ENCODE measurements around the gene ISCU.
"Not testable (repeated sequence)": the region's sequence is repeated elsewhere in the genome, so short reads cannot be mapped to it uniquely, and the experiment has no call there.

ISCU gene

DNA sequence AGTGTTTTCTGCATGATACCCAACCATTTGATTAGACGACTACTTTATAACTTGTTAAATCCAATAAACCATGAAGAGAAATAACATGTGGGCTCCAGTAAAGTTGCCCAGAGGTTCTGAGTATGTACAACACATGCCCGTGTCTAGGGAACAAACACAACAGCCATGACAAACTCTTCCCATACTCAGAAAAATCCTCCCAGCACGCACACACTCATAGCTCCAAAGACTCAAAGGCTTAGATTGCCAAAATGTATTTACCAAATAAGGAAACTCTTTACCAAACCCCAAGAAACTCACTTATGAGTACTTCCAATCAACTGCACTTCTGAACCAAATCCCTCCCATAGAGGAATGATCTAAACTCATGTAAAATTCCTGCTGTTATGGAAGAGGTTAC is 18.7 kb upstream of the ISCU start:
- no peak for DNase-seq (ENCODE audit: low spot score)

DNA sequence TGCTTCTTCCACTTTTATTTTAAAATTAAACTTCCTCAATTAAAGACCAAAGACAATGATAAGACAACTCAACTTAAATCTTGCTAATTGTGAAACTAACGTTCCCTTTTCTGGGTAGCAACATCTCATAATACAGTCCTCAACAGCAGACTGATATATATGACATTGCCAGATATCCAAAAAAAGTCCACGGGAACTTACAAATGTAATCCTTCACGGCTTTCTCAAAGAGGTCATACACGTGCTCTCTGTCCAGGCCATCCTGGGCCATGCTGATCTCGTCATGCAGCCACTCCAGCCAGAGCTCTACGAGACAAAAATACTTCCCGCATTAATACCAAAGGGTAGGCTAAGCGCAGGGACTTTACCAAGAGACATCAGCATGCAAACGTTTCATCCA is 14.7 kb upstream of the ISCU start:
- DNase-seq (ENCODE audit: low spot score) = no peak

DNA sequence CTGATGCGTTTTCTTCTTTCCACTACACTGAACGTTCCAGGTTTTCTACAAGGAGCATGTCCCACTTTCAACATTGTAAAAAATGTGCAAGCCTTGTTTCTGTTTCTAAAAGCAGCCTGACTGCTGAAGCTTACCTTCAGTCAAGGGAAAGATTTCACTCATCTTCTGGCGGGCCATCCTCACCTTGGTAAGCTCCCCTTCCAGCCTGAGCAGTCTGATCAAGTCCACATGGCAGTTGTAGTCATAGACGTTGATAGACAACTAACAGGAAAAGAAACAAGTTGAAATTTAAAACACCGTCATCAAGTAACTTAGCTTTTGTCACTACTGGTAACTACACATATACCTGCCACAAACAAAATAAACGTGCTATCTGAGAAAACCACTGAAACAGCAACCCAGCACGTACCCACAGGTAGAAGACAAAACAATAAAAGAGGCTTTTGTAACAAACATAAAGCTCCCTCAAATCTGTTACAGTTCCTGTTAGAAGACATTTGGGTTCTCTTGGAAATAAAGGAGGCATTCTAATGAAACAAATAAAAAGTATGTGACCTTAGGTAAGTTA is 13.4 kb upstream of the ISCU start:
- no peak for DNase-seq (ENCODE audit: low spot score)

DNA sequence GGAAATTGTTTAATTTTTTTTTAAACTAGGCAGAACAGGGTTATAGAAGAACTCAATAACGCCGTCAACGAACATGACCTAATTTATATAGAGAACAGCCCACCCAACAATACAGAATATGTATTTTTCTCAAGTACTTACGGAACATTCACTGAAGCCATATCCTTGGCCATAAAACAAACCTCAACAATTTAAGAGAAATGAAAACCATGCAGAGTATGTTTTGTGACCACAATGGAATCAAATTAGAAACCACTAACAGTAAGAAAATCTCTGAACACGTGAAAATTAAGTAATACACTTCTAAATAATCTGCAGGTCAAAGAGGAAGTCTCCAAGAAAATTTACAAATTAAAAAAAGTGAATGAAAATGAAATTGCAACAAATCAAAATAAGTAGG is 10.9 kb upstream of the ISCU start:
- DNase-seq (ENCODE audit: low spot score) = no peak

DNA sequence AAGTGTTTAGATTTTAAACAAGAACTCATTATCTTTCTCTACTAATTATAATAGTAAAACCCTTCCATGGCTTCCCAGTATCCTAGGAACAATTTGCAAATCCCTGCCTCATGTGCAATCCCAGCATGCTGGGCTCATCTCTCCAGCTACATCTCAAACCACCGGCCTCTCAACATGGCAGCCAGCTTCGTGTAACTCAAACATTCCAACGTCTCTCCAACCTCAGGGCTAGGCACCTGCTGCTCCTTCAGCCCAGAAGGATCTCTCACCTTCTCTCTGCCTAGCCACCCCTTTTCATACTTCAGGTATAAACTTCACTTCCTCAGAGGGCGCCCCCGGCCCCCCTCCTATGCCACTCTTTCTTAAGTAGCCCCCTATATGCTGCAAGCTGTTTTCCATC is 8.6 kb upstream of the ISCU start:
- no peak for DNase-seq (ENCODE audit: low spot score)

DNA sequence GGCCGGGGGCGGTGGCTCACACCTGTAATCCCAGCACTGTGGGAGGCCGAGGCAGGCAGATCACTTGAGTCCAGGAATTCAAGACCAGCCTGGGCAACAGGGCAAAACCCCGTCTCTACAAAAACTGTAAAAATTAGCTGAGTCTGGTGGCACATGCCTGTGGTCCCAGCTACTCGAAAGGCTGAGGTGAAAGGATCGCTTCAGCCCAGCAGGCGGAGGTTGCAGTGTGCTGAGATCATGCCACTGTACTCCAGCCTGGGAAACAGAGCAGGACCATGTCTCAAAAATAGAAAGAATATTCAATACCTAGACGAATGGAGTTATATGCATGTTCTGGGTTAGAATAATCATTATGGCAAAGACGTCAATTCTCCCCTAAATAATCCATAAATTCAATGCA is 7.0 kb upstream of the ISCU start:
- not testable (repeated sequence) for DNase-seq (ENCODE audit: low spot score)

DNA sequence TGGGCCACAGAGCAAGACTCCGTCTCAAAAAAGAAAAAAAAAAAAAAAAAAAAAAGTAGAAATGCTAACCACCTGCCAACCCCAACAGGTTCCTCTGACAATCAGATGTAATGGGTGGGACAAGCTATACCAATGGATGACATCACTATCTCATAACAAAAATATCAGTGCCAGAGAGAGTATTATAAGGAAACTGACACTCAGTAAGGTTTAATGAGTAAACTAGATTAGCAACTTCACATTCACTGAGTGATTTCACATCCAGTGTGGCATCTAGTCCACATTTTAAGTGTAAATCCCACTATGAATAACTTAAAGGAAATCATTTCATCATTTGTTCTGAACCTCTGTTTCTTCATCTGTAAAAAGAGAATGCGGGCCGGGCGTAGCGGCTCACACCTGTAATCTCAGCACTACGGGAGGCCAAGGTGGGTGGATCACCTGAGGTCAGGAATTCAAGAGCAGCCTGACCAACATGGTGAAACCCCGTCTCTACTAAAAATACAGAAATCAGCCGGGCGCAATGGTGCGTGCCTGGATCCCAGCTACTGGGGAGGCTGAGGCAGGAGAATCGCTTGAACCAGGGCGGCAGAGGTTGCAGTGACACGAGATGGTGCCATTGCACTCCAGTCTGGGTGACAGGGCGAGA is 3.3 kb upstream of the ISCU start:
- no peak for DNase-seq (ENCODE audit: low spot score)

DNA sequence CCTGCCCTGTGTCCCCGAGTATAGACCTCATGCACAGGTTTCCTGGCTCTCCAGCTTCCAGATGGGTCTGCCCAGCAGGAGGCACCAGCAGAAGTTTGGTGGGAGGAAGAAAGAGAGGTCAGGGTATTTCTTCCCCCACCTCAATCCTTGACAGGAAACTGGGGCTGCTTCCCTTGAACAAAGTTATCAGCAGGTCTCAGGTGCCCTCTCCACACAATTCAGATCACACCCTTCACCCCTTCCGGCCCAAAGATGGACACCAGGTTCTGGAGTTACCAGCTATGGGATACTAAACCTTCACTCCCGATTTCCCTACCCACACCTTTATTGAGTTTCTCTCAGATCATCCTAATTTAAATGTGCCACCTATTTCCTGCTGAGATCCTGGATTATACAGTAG is 2.6 kb upstream of the ISCU start:
- no peak for DNase-seq (ENCODE audit: low spot score)

DNA sequence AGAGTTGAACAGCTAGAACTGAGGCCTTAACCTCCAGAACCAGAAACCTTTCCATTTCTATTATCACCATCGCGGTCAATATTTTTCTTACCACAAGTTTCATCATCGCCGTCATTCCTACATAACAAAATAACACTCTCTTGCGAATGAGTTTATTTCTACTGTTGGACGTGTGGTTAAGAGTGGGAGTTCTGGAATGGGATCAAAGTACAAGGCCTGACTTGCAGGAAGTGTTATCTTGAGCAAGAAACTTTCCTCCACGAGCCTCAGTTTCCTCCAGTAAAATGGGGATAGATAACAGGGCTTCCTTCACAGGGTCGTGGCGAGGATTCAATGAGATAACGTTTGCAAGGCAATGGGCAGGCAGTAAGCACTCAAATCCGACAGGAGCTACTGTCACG is 2.1 kb upstream of the ISCU start:
- no peak for DNase-seq (ENCODE audit: low spot score)

DNA sequence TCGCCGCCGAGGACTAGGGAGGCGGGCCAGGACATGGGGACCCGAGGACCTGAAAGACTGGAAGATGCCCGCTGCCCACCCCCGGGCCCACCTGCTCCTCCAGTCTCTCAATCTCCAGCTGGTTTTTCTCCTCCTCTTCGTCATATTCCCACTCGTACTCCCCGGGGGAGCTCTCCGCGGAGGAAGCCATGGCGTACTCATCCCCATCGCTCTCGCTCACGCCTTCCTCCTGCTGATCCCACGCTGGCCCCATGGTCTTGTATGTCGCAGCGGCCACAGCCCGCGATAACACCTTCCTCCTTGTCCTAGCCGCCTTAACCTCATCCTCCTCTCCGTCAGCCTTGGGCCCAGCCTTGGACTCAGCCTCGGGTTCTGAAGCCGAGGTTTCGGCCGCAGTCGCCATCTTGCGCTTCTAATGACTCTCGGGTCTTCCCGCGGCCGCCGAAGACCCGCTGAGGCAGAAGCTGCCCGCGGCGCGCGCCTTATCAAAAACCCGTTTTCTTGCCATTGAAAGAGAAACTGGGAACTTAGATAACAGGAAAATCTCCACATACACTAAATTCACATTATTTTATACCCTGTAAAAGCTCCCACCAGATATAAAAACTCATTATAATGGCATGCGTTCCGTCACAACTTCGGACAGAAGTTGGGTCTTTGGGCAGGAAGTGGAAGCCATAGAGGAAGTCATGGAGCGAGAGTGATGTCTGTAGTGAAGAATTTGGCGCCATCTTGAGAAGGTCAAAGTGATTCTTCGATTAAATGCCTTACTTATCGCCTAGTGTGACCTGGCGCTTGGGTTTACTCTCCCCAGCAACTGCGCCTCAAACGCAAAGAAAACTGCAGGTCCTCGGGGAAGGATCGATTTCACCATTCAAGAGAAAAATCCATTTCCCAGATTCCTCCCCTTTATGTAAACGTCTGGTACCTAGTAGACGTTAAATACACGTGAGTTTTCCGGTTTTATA is 1.4 kb upstream of the ISCU start, which contains the start of gene SART3:
Gene SART3, minus strand, starts transcription at position 422 of the 968 bp plus-strand sequence. Its CDS starts 19 bp downstream, at position 403.
- DNase-seq (ENCODE audit: low spot score) = peak; percentile 92

DNA sequence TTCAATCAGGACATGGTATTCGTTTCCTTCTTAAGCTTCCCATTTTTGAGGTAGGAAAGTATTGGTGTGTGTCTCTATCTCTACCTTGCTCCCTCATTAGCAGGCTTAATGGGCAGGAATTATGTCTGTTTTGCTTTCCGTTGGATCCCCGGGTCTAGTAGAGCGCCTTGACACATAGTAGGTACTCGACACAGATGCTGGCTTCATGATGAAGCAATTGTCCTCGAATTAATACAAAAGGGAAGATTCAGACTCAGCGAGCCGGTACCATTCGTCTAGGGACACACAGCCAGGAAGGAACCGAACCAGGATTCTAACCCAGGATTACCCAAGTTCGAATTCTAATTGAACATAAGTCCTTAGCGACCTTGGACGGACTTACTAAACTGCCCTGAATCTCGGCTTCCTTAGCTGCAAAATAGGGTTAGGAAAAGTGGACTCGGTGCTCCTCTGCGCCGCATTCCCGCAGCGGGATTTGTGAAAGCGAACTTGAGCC is 496 bp upstream of the ISCU start:
- no peak for DNase-seq (ENCODE audit: low spot score)

DNA sequence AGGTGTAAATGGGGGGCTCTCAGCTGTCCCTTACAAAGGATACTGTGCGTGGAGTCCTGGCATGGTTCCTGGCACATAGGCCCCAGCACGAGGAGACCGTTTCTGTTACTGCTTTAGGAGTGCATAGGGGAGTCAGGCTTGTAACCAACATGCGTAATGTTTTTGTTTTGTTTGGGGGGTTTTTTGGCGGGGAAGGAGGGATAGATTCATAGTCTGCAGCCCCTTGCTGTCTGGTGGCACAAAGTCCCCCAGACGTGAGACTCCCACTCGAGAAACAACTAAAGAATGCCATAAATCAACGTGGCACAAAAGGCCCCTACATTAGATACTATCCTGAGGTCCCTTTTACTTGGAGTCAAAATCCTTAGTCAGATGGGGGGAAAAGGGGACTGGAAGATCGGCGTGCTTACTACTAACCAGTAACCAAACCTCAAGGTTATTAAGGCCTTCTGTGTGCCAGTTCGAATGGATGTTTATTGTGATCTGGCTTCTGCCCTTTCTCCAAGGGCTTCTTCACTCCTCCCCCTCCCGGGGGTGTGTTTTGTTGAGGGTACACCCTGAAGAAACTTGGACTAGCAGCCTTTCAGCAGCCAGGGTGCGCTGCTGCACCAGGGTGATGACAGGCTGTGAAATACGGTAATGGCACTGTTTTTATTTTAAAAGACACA is 874 bp downstream of the ISCU start:
- DNase-seq (ENCODE audit: low spot score) = peak; percentile 89

DNA sequence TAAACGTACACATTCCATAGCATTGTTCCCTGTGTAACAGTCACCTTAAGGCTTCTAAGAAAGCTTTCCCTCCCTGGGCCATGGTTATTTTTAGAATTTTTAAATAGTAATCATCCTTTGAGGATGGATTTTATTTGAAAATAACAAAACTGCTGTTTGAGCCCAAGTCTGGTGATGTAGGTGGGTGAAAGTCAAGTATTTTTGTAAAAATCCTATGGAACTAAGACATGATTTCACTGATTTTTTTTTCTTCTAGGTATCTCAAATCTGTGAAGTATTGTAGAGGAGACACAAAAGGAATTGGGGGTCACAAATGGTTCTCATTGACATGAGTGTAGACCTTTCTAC is 1.4 kb downstream of the ISCU start:
- DNase-seq (ENCODE audit: low spot score) = no peak

DNA sequence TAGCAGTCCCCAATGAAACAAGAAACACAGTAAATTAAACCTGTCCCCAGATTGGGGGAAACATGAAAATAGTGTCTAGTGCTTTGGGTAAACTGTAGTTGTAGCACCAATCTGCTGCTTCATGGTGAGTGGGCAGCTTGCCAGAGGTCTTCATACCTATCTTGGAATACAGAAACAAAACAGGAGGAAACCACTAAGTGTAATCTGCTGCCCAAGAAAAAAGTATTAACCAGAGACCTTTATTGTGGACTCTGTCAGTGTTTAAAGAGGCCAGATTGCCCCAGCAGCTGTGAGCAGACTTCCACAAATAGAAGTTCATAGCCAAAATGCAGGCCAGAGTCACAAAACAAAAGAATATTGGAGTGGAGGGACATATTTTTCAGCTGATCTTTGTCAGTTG is 2.3 kb downstream of the ISCU start:
- DNase-seq (ENCODE audit: low spot score) = no peak

DNA sequence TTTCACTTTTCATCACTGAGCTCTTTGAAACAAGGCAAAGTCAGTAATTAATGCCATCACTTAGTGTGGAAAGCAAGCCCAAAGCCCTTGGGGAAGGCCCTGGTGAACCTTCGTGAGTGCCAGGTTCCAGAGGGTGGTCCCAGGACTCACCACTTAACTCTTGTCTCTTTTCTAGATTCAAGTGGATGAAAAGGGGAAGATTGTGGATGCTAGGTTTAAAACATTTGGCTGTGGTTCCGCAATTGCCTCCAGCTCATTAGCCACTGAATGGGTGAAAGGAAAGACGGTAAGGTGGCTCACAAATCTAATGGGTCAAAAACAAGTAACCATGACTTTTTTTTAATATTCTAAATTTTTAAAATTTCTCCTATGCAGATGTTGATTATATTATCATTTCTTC is 2.8 kb downstream of the ISCU start:
- no peak for DNase-seq (ENCODE audit: low spot score)

DNA sequence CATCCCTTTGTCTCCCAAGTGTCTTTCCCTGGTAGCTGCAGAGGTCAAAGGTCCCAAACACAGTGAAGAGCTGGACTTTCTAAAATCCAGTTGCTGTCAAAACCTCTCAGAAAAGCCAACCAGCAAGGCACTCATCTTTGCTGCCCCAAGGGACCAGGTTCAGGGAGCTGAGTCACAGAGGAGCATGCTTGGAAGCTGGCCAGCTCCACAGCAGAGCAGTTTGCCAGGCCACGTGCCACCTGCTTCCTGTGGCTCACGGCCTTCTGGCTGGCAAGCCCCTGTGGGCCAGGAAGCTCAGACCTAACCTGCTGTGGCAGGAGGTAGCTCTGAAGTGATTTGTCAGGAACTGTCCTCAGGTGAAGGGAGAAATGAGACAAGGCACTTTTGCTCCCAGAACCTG is 3.6 kb downstream of the ISCU start:
- peak; percentile 72 for DNase-seq (ENCODE audit: low spot score)

DNA sequence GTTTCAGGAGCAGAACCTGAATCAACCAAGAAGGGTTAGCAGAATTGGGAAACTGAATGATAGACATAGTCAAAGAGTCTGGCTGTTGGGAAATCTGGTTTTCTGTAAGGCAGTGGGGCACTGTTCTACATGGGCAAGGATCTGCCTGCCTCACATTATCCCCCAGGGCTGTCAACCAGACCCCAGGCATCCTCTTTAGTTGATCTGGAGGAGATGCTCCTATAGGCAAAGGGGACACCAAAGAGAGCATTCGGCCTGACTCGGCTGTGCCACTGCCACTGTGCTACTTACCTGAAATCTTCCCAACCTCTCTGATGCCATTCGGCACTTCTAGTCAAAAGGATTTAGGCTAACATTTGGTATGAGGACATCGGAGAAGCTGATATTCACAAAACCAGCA is 4.1 kb downstream of the ISCU start:
- DNase-seq (ENCODE audit: low spot score) = no peak

DNA sequence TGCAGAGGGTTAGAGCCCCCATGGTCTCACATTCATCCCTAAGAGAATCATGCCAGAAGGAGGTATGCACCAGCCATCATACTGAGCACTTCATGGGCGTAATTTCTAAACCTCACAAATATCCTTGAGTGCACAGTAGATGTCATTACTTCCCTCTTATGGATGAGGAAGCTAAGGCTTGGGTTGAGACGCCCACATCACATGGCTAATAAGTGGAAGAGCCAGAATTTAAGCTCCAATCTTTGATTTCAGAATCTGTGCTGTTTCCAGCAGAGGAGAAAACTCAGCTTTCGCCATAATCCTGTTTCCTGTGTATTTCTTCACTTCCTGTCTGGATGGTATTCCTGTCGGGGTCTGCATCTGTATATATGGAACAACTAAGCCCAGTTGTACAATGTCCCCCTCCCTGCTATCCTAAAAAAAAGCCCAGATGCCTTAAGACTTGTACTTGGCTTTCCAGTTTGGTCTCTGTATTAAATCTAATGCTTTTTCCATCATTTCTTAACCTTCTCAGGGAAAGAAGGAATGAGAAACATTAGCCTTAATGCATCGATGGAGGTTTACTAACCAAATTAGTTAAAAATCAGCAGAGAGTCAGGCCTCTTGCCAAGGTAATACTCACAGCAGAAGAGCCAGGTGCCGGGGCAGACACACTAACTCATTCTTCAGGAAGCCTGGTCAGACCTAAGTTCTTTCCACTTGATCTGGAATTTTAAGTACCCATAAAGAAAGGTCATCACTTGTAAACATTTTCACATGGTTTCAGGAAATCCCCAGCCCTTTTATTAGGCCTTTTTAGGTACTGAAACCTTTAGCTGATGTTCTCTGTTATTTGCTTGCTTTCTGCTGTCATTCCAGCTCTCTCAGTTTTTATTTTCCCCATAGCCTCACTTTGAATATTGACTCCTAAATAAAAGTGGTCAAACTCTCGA is 5.3 kb downstream of the ISCU start:
- DNase-seq (ENCODE audit: low spot score) = no peak

DNA sequence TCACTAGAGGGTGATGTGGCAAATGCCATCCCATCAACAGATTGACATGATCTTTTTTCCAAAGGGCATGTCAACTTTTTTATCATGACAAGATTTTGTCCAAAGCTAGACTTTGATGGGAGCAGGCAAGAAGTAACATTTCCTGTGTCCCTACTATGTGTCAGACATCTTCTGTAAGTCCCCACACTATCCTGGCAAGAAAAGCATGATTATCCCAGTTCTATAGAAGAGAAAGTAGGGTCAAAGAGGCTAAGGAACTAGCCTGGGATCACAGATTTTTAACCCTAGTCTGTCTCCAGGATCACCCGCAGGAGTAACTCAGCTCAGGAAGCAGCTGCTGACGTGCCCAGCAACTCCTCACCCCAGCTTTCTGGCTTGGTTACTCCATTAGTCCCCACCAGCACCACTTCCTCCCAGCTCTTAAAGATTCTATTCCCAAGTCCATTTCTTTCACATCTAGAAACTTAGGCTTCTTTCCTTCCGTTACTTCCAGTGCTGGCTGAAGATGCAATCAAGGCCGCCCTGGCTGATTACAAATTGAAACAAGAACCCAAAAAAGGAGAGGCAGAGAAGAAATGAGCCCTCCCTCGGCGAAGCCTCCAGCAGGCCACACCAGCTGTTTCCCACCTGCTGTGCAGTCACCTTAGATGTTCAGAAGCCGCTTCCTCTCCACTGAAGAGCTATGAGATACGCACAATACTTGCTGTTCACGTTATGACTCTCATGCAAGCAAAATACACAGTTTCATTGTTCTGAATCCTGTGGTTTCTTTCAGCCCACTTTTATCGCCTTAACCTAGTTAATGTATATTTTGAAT is 6.2 kb downstream of the ISCU start:
- DNase-seq (ENCODE audit: low spot score) = peak; percentile 72
